Measurements from ENCODE around the gene LTBP3.

DNA sequence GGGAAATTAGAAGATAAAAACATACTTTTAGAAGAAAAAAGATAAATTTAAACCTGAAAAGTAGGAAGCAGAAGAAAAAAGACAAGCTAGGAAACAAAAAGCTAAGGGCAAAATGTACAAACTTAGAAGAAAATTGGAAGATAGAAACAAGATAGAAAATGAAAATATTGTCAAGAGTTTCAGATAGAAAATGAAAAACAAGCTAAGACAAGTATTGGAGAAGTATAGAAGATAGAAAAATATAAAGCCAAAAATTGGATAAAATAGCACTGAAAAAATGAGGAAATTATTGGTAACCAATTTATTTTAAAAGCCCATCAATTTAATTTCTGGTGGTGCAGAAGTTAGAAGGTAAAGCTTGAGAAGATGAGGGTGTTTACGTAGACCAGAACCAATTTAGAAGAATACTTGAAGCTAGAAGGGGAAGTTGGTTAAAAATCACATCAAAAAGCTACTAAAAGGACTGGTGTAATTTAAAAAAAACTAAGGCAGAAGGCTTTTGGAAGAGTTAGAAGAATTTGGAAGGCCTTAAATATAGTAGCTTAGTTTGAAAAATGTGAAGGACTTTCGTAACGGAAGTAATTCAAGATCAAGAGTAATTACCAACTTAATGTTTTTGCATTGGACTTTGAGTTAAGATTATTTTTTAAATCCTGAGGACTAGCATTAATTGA is 58.3 kb downstream of the LTBP3 start:
- TF ChIP-seq HNF4A (conservative IDR thresholded peaks at IDR 0.05) (no peak), YY1 (IDR thresholded peaks at IDR 0.05) (no peak), NR2F2 (IDR thresholded peaks at IDR 0.05) (no peak), SP1 (IDR thresholded peaks at IDR 0.05) (no peak), RXRA (IDR thresholded peaks at IDR 0.05) (no peak), TAF1 (conservative IDR thresholded peaks at IDR 0.05) (no peak), RAD21 (IDR thresholded peaks at IDR 0.05) (no peak), EGR1 (IDR thresholded peaks at IDR 0.05; ENCODE audit: low read depth in 2 of 2) (no peak), ATF3 (IDR thresholded peaks at IDR 0.05) (no peak)
- TF ChIP-seq, protein P1, sequence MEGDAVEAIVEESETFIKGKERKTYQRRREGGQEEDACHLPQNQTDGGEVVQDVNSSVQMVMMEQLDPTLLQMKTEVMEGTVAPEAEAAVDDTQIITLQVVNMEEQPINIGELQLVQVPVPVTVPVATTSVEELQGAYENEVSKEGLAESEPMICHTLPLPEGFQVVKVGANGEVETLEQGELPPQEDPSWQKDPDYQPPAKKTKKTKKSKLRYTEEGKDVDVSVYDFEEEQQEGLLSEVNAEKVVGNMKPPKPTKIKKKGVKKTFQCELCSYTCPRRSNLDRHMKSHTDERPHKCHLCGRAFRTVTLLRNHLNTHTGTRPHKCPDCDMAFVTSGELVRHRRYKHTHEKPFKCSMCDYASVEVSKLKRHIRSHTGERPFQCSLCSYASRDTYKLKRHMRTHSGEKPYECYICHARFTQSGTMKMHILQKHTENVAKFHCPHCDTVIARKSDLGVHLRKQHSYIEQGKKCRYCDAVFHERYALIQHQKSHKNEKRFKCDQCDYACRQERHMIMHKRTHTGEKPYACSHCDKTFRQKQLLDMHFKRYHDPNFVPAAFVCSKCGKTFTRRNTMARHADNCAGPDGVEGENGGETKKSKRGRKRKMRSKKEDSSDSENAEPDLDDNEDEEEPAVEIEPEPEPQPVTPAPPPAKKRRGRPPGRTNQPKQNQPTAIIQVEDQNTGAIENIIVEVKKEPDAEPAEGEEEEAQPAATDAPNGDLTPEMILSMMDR (IDR thresholded peaks at IDR 0.05; ENCODE audit: low read depth, low read length, missing input control): no peak
- TF ChIP-seq, protein P2, sequence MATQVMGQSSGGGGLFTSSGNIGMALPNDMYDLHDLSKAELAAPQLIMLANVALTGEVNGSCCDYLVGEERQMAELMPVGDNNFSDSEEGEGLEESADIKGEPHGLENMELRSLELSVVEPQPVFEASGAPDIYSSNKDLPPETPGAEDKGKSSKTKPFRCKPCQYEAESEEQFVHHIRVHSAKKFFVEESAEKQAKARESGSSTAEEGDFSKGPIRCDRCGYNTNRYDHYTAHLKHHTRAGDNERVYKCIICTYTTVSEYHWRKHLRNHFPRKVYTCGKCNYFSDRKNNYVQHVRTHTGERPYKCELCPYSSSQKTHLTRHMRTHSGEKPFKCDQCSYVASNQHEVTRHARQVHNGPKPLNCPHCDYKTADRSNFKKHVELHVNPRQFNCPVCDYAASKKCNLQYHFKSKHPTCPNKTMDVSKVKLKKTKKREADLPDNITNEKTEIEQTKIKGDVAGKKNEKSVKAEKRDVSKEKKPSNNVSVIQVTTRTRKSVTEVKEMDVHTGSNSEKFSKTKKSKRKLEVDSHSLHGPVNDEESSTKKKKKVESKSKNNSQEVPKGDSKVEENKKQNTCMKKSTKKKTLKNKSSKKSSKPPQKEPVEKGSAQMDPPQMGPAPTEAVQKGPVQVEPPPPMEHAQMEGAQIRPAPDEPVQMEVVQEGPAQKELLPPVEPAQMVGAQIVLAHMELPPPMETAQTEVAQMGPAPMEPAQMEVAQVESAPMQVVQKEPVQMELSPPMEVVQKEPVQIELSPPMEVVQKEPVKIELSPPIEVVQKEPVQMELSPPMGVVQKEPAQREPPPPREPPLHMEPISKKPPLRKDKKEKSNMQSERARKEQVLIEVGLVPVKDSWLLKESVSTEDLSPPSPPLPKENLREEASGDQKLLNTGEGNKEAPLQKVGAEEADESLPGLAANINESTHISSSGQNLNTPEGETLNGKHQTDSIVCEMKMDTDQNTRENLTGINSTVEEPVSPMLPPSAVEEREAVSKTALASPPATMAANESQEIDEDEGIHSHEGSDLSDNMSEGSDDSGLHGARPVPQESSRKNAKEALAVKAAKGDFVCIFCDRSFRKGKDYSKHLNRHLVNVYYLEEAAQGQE (IDR thresholded peaks at IDR 0.05): no peak
- TF ChIP-seq, protein P3, sequence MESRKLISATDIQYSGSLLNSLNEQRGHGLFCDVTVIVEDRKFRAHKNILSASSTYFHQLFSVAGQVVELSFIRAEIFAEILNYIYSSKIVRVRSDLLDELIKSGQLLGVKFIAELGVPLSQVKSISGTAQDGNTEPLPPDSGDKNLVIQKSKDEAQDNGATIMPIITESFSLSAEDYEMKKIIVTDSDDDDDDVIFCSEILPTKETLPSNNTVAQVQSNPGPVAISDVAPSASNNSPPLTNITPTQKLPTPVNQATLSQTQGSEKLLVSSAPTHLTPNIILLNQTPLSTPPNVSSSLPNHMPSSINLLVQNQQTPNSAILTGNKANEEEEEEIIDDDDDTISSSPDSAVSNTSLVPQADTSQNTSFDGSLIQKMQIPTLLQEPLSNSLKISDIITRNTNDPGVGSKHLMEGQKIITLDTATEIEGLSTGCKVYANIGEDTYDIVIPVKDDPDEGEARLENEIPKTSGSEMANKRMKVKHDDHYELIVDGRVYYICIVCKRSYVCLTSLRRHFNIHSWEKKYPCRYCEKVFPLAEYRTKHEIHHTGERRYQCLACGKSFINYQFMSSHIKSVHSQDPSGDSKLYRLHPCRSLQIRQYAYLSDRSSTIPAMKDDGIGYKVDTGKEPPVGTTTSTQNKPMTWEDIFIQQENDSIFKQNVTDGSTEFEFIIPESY (IDR thresholded peaks at IDR 0.05): no peak

Measured in liver (tissue), 3 donors.